Measurements from ENCODE around the gene NOS1AP.

NOS1AP gene

DNA sequence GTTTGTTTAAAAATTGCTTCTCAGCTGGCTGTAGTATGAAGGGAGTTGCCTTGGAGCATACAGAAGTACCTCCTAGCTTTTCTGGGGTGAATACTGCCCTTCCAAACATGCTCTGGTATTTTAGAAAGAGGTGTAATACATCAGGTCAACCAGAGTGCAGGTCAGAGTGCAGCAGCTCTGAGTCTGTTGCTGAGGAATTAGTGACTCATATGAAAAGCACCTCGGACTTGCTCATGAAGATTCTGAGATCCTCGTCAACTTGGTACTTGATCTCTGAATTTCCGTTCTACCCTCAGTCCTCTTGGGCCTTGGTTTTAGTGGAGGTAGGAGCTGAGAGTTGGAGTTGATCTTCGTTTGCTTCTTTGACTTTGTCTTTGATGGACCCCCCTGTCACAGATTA lies 67.3 kb downstream of the NOS1AP start:
- no peak for DNase-seq (ENCODE audit: low read depth in 1 of 2, low spot score in 1 of 2)

DNA sequence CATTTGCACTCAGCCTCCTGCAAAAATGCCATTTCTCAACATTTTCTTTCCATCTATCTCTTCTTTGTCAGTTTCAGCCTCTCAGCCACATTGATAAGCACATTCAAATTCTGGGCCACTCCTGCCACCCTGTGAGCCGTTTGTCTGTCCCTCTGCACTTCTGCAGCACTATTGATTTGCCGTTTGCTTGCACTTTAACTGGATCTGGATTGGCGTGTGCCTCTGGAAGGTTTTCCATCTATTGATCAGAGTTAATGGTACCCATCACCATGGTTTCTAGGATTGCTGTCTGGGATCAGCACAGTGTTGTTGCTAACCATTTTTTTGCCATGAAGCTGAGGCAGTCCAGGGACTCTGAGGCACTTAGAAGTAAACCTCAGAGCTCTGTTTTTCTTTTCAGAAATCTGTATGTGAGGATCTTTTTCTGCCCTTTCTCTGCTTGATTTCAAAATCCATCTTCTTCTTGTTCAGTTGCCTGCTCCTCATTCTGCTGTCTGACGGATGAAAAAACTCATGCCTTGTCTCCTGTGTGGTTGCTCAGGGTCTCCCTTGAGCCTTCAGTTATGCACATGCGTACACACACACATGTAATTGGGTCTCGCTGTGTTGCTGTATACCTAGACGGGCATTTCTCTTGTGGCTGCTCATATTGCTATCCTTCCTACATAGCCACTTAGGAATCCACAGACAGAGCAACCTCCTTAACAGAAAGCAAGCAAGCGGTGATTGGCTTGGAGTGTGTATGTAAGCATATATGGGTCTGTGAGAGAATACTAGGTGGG lies 67.9 kb downstream of the NOS1AP start:
- DNase-seq (ENCODE audit: low read depth in 1 of 2, low spot score in 1 of 2), result no peak

DNA sequence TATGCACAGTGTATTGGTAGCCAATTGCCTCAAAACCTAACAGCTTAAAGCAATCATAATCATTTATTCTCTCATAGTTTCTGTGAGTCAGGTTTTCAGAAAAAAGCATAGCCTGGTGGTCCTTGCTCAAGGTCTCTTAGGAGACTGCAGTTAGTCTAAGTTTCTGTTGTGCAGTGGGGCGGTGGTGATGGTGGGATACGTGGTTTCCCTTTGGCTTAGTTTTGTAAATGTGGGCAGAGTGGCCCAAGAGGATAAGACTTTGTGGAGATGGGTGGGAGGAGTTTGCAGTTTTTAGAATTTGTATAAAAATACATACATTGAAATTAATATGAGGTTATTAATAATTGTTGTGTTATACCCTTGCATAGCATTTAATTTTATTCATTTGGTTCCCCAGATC lies 68.6 kb downstream of the NOS1AP start:
- no peak for DNase-seq (ENCODE audit: low read depth in 1 of 2, low spot score in 1 of 2)

DNA sequence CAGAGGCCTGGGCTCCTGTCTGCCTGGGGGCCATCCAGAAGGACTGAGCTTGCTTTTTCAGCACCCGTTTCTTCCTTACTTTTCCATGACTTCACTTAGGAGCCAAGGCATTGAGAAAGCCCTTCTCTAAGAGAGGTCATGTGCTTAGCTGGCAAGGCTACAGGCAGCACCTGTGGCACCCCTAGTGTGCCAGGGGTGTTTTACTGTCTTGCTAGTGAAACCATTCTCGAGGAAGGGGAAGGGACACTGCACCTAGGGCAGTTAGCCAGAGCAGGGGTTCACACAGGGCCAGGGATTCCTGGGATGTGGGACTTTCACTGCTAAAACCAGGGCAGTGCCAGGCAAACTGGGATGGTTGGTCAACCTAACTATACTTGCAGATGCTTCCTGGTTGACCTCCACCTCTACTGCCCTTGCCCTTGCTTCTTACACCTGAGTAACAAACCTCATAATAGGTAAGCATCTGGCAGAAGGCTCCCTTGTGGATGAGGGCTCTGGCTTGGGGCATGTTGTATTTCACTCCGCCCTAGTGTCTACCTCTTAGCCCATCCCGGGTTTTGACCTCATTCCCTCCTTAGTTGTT lies 69.2 kb downstream of the NOS1AP start:
- no peak for DNase-seq (ENCODE audit: low read depth in 1 of 2, low spot score in 1 of 2)

DNA sequence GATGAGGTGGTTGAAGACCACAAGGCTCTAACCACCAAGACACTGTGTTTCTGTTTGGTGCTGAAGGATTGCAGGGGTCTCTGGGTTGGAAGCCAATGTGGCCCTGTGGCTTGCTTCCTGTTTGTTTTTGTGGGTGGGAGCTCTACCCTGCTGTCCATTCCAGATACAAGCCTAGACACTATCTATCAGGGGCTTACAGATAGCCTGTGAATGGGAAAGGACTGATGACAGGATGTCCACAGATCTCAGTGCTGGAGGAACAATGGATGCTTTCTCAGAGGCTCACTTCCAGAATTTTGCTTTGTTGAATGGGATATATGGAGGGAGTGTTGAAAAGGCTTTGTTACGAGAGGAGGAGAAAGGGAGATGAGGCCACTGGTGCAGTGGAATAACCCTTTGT lies 69.7 kb downstream of the NOS1AP start:
- DNase-seq (ENCODE audit: low read depth in 1 of 2, low spot score in 1 of 2), result no peak

DNA sequence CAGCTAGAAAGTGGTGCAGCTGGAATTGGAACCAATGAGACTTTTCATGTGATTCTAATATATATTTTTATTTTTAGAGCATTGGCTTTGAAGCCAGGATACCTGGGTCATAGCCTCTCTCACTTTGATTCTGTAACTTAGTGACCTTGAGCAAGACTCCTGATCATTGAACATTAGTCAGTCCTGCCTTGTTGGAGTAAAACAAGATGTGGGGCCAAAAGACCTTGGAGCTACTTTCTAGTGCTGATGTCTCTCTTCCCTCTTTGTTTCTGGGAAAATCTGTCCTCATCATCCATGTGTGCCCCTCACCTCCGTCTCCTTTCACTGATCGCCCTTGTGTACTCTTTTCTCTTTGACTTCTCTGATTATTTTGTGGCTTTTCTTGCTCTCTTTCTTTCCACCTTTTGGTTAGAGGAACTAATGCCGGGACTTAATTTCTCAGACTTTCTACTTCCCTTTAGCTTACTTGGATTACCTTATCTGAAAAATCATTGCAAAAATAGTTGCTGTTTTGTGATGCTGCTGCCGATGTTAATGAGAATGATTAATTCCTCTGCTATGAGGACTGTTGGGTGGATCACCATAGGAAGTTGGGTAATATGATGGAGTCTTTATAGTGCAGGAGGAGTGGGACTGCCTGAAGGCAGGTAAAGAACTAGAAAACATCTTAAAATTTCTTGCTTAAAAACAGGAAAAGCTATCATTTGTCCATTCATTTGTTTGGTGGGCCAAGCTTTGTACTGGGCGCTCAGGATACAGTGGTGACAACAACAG lies 72.0 kb downstream of the NOS1AP start:
- no peak for DNase-seq (ENCODE audit: low read depth in 1 of 2, low spot score in 1 of 2)

DNA sequence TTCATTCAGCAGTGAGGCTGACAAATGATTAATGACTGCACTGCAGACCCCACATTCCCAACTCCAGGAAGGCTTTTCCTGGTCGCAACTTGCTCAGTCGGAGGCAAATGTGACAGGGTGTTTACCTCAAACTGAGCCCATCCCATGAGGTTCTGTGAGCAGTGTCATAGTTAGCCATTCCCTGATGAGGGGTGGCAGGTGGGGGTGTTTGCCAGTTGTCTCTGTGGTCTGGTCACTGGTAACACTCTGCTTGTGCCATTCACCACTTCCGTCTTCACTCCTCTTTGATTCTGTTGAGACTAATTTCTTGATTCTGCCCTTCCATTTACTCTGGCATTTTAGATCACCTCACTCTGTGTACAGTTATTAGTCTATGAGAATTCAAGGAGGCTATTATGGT lies 73.5 kb downstream of the NOS1AP start:
- no peak for DNase-seq (ENCODE audit: low read depth in 1 of 2, low spot score in 1 of 2)

DNA sequence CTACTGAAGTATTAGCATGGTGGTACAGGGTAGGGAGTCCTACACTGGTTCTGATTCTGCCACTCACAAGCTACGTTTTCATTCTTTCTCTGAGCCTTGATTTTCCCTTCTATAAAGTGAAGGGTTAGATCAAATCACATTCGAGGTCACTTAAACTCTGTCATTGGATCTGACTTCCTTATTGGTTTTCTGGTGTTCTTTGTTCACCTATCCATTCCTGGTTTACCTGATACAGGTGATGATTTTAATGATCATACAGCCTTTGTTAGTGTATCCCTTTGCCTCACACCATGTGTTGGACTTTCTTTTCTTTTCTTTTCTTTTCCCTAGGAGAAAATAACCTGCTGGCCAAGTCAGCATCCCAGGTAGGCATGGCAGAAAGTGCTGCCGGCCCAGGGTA lies 74.8 kb downstream of the NOS1AP start:
- no peak for DNase-seq (ENCODE audit: low read depth in 1 of 2, low spot score in 1 of 2)

DNA sequence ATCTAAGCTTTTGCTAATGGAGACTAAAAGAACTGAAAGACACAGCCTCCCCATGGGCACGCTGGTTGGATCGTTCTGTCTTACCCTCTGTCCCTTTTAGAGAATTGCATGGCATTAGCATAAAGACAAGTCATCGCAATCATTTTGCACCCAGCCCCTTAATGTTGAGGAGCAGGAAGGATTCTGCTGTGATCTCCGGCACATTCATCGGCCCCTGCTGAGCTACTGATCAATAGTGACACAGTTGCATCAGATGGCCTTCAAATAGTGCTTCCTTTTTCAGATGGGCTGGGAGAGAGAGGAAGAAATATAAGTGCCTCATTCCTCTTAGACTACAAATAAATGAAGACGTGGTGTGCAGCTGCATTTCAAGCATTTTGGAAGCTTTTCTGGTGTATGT lies 75.4 kb downstream of the NOS1AP start:
- DNase-seq (ENCODE audit: low read depth in 1 of 2, low spot score in 1 of 2), result no peak

DNA sequence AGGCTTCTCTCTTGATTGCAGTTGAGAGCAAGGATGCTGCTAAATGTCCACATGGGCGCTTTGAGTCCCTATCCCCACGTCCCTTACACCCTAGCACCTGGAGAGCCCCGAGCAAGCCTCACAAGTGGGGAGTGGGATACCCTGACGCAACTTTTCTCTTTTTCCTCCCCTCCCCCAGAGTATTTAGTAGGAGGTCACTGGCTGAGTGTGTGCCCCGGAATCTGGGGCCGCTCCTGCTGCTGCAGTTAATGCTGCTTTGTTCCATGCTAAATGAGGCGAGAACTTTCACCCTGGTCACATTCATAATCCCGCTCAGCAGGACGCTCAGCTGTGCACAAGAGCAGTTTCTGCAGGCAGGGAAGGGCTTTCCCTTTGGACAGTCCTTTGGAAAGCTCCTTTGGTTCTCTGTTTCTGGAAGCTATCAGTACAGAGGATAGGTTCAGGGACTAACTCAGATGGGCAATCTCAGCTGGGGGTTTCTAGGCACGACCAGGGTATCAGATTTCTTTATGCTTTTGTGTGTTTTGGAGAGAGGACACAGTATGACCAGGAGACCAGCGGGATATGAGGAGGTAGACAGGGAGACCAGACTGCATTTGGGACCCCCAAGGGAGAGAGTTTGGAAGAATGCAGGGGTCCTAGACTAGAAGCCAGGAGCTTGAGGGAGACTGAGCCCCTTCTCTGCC lies 75.9 kb downstream of the NOS1AP start:
- DNase-seq (ENCODE audit: low read depth in 1 of 2, low spot score in 1 of 2), result no peak

DNA sequence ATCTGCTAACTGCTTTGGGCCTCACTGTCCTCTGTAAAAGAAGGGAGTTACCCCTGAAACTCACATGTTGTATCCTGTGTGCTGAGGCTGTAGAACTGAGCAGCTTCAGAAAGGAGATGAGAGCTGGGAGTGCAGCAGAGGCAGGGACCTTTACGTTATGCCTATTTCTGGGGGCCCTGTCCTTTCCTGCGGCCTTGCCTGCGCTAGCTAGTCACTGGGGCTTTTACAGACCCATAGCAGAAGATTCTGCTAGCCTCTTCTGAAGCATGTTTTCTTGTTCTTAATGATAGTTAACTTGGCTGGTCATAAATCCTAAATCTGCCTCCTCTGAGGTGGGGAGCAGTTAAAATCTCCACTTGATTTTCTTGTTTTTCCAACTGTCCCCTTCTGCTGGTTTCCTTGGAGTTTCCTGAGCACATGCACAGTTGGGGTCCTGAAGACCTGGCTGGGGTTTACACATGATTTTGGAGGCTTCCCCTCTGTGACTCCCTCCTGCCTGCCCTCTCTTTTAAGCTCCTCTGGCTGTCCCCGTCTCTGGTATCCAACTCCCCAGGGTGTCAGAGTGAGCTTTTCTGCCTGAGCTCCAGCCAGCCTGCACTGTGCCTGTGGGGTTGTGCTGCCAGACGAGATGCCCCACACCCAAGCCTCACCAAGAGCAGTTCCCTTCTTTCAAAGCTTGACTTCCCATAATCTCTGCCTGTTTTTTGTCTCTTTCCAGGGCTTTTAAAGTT lies 76.6 kb downstream of the NOS1AP start:
- no peak for DNase-seq (ENCODE audit: low read depth in 1 of 2, low spot score in 1 of 2)

DNA sequence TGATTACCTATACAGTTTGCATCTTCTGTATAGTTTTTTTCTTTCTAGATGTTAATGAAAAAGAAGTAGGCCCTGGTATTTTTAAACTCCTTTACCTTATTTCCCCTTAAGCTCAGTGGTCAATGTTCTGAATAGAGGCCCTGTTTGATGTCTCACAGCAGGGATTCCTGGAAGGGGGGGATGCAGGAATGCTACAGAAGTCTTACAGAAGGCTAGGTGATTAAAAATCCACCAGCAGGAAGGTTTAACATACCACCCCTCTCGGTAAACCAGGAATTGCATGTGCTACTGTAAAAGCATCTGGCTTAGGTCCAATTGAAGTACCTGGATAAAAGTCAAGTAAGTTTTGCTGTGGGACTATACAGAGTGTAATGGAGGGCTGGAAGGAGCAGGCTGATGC lies 78.3 kb downstream of the NOS1AP start:
- DNase-seq (ENCODE audit: low read depth in 1 of 2, low spot score in 1 of 2), result no peak

DNA sequence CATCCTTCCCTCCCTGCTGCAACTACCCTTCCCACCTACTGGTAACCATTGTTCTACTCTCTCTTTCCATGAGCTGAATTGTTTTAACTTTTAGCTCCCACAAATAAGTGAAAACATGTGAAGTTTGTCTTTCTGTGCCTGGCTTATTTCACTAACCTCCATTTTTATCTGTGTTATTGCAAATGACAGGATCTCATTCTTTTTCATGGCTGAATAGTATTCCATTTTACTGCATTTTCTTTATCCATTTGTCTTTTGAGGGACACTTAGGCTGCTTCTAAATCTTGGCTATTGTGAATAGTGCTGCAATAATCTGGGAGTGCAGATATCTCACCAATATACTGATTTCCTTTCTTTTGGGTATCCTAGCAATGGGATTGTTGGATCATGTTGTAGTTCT lies 80.6 kb downstream of the NOS1AP start:
- DNase-seq (ENCODE audit: low read depth in 1 of 2, low spot score in 1 of 2), result no peak

DNA sequence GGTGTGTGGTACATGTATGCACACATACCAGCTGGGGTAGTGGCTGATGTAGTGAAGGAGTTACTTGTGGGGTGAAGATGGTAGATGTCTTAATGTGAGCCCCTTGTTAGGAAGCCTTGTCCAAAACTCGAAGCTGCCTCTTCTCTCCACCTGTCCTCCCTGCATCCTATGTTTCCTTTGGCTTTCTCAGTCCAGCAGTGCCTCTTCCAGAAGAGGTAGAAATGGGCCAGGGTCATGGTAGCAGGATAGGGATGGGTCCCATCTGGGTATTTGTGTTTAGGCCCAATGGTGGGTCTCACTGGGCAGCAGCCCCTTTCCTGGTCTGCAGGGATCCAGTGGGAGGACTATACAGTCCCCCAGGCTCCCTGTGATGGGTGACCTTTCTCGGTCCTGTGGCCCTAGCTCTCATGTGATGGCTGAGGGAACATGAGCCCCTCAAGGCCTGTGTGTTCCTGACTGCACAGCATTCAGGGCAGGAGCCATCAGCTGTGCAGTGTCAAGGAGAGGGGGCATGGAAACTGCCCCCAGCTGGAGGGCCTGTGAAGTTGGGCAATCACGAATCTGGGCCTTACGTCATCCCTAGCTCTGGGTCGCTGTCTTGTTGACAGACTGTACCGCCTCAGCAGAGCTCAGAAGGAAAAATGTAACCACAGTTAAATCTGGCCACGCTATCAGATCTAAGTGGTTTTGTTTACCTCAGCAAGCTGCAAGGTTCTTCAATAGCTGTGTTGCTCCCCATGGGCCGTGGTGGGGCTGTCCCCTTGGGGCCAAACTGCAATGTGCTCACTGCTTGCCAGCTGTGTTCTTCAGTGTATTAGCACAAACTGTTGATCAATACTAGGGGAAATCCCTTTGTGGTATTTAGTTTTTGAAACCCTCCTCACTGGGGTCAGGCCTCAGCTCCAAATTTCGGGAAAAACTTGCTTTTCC lies 82.7 kb downstream of the NOS1AP start:
- no peak for DNase-seq (ENCODE audit: low read depth in 1 of 2, low spot score in 1 of 2)

DNA sequence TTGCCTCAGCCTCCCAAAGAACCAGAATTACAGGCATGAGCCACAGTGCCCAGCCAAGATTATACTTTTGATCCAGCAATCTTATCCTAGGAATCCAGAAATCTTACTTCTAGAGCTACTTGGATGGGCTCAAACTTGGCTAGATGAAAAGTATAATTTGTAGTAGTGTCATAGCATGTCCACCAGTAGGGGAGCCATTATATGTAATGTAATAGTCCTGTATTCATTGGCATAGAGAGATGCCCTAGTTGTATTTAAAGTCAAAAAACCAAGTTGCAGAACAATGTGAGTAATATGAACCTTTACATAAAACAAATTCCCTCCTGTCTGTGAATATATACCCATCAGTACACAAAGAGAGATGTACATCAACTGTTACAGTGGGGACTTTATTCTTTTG lies 83.9 kb downstream of the NOS1AP start:
- no peak for DNase-seq (ENCODE audit: low read depth in 1 of 2, low spot score in 1 of 2)

DNA sequence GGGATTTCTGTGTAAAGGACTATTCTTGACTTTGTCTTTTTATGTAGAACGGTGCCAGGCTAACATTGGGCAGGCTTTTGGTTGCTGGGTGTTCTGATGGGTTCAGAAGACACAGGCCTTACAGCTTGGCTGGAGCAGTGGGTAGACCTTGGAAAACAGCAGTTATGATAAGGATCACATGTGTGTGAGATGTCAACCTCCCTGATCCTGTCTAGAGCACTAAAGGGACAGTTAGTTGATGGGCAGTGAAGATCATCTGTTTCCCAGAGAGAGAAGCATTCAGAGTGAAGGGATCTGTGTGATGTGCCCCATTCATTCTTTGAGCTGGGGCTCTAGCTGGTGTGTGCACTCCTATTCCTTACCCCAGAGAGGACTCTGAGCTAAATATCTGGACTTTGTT lies 88.0 kb downstream of the NOS1AP start:
- DNase-seq (ENCODE audit: low read depth in 1 of 2, low spot score in 1 of 2), result no peak

DNA sequence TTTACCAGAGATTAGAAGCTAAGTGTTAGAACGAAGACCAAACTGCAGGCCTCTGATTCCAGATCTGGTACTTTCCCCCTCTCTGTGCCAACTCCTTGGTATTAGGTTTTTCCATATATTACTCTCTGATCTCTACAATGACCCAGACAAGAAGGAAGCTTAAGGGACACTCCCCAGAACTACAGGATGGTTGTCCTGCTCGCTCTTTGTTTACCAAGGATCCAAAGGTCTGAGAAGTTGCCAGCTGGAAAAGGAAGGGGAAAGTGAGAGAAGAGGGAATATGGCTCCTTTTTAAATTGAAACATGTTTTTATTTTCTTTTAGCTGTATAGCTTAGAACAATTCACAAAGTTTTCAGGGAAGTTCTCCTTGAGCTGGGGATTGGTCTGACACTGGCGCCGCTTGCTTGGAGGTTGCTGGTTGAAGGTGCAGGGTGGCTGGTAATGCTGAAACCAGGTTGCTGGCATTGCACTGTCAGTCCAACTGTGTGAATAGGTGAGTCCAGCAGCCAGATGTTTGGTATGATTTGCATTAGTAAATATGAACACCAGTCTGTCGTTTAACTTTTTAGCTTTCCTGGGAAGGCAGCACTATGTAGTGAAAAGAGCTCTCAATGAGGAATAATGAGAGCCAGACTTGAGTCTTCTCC lies 89.3 kb downstream of the NOS1AP start:
- DNase-seq (ENCODE audit: low read depth in 1 of 2, low spot score in 1 of 2), result no peak

DNA sequence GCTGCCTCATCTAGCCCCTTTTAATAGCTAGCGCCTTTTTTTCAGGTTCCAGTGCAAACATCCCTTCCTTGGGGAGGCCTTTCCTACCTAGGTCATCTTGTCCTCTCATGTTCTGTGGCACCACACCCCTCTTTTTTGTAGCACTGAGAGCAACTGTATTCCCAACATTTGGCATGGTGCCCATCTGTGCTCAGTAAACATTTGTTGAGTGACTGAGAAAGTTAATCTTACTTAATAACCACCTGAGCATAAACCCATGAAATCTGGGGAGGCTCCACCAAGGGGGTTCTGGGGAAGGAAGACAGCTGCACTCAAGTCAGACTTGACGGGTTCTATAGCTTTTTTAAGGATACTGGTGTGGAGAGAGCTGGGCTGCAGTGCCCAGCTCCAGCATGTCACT lies 90.0 kb downstream of the NOS1AP start:
- DNase-seq (ENCODE audit: low read depth in 1 of 2, low spot score in 1 of 2), result no peak

DNA sequence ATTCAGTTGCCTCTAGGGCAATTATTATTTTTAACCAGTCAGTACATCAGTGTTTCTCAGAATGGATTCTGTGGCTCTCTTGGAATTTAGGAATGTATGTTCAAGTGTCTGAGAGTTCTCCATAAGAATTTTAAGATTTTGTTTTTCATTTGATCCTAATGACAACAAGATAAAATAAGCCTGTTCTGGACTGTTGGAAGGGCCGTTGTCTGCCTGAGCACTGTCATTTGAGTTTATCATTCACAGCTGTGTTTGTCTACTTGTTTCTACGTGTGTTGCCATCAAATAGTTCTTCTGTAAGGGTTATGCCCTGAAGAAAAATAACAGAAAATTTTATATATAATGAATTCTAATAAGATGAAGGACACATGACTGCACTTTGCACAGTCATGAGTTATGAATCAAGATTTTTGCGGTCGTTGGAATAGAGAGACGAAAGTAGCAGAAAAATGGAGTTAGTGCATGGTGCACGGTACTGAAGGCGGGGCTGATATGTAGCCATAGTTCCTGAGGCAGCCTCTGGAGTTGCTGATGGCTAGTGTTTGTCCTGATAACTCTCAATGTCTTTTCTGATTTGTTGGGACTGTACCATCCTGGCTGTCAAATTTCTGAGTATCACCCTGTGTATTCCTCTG lies 92.5 kb downstream of the NOS1AP start:
- no peak for DNase-seq (ENCODE audit: low read depth in 1 of 2, low spot score in 1 of 2)
